ENCODE data around the gene FSIP1.

DNA sequence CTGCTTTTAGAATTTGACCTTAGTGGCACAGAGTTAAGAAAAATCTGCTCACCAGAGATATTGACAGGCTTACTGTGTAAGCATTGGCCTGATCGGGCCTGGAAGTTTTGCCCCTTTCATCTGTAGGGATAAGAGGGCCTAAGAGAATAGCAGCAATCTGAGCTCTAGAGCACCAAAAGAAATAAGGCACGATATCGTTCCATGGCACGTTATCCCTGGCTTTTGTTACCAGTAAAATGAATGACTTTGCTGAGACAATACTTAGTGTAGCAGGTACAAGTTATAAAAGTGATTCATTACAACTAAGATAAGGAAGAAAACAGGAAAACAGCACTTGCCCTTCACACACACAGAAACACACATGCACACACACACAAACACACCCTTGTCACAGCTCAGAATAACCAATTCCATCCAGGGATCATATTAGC is 196.8 kb downstream of the FSIP1 start:
- TF ChIP-seq CTCF (IDR thresholded peaks at IDR 0.05) (no peak), POLR2A (IDR thresholded peaks at IDR 0.05; ENCODE audit: low read depth) (no peak), EP300 (IDR thresholded peaks at IDR 0.05) (no peak)
